Neural progenitor cell (in vitro differentiated cells): ENCODE results near the gene KIF16B. TPM values are rescaled to one million over a fixed set of nuclear protein-coding genes. Genes with fewer than 3 reads are reported as not detected.

Source experiments
- DNase-seq: peaks from one replicate; pipeline ENCODE4 v3.0.0-alpha.2; 2016; ENCODE audit warnings: low spot score
- H2AFZ ChIP-seq: fragments of 200-600 bp; sonication (generic); replicated peaks from 2 replicates; pipeline ENCODE4 v1.6.1; 2016; ENCODE audit warnings: antibody characterized with exemption
- H3F3A ChIP-seq: fragments of 200-600 bp; sonication (generic); 2 replicates; pipeline ENCODE4 v1.6.1; 2016; ENCODE audit warnings: antibody characterized with exemption, low read depth
- H3K27ac ChIP-seq: fragments of 200-600 bp; sonication (generic); 2 replicates; pipeline ENCODE4 v1.5.1; 2016; ENCODE audit warnings: mild to moderate bottlenecking
- H3K27me3 ChIP-seq: fragments of 200-600 bp; sonication (generic); 2 replicates; pipeline ENCODE4 v1.6.1; 2016; ENCODE audit warnings: mild to moderate bottlenecking, moderate library complexity
- H3K36me3 ChIP-seq: fragments of 200-600 bp; sonication (generic); 2 replicates; pipeline ENCODE4 v1.5.1; 2016
- H3K4me1 ChIP-seq: fragments of 200-600 bp; sonication (generic); 2 replicates; pipeline ENCODE4 v1.6.1; 2016; ENCODE audit warnings: mixed run types
- H3K4me2 ChIP-seq: fragments of 200-600 bp; sonication (generic); 2 replicates; pipeline ENCODE4 v1.6.1; 2016
- H3K4me3 ChIP-seq: fragments of 200-600 bp; sonication (generic); 2 replicates; pipeline ENCODE4 v1.5.1; 2016
- H3K79me2 ChIP-seq: fragments of 200-600 bp; sonication (generic); 2 replicates; pipeline ENCODE4 v1.6.1; 2016; ENCODE audit warnings: low read depth
- H3K9ac ChIP-seq: fragments of 200-600 bp; sonication (generic); 2 replicates; pipeline ENCODE4 v1.6.1; 2016
- H3K9me3 ChIP-seq: fragments of 200-600 bp; sonication (generic); 2 replicates; pipeline ENCODE4 v1.5.1; 2016; ENCODE audit warnings: low read depth
- H4K20me1 ChIP-seq: fragments of 200-600 bp; sonication (generic); 2 replicates; pipeline ENCODE4 v1.6.1; 2016; ENCODE audit warnings: low read depth
- H3K27ac Mint-ChIP-seq: 3 replicates; pipeline ENCODE4 v1.8.0; 2021; ENCODE audit warnings: mixed read lengths
- H3K27me3 Mint-ChIP-seq: 2 replicates; pipeline ENCODE4 v1.8.0; 2022; ENCODE audit warnings: low read depth, mild to moderate bottlenecking, inconsistent platforms, moderate library complexity, mixed read lengths; ENCODE audit not compliant: insufficient read depth
- H3K36me3 Mint-ChIP-seq: 3 replicates; pipeline ENCODE4 v1.8.0; 2021; ENCODE audit warnings: mixed read lengths
- H3K4me1 Mint-ChIP-seq: 3 replicates; pipeline ENCODE4 v1.8.0; 2021; ENCODE audit warnings: mixed read lengths
- H3K4me3 Mint-ChIP-seq: 3 replicates; pipeline ENCODE4 v1.8.0; 2021; ENCODE audit warnings: mild to moderate bottlenecking, moderate library complexity, mixed read lengths
- H3K9me3 Mint-ChIP-seq: 3 replicates; pipeline ENCODE4 v1.8.0; 2020; ENCODE audit warnings: mixed read lengths
- CTCF ChIP-seq: fragments of 200-600 bp; sonication (generic); IDR thresholded peaks from 2 replicates; pipeline ENCODE4 v1.5.1; 2017; ENCODE audit warnings: antibody characterized with exemption, mild to moderate bottlenecking
- EZH2 ChIP-seq: fragments of 200-600 bp; sonication (generic); IDR thresholded peaks from 2 replicates; pipeline ENCODE4 v1.6.1; 2017; ENCODE audit warnings: antibody characterized with exemption, mild to moderate bottlenecking, moderate library complexity
- EZH2phosphoT487 ChIP-seq: fragments of 200-600 bp; sonication (generic); IDR thresholded peaks from 2 replicates; pipeline ENCODE4 v1.6.1; 2017; ENCODE audit warnings: antibody characterized with exemption
- total RNA-seq: library from RNA; depleted of rRNA; stranded (reverse); fragments of >200 nt; gene quantifications from 2 replicates; pipeline ENCODE4 v1.2.3, GENCODE V29; 2015; ENCODE audit warnings: low replicate concordance

Gene KIF16B
- total RNA-seq, 1 donor from 2014 or later = 15.5 TPM

GRCh38 chr20:16280219-16280618 lies 293.0 kb downstream of the KIF16B start:
- no peak overlapping the region for H3K9ac ChIP-seq
- H3K4me1 ChIP-seq = peaks cover 12% of the 10 kb centered on the region
- no peaks in the 10 kb centered on the region for H3K79me2 ChIP-seq
- no peak for DNase-seq
- H3K27me3 Mint-ChIP-seq = peaks cover 5% of the 10 kb centered on the region
- no peak overlapping the region for H3K4me3 Mint-ChIP-seq
- no peak overlapping the region for H2AFZ ChIP-seq
- H3K9me3 ChIP-seq = no peaks in the 10 kb centered on the region
- no peak overlapping the region for H3K27ac ChIP-seq
- no peaks in the 10 kb centered on the region for H3F3A ChIP-seq
- peaks cover 2% of the 10 kb centered on the region for H3K4me1 Mint-ChIP-seq
- H3K4me2 ChIP-seq = no peak overlapping the region
- H3K36me3 ChIP-seq = no peaks in the 10 kb centered on the region
- peaks cover 18% of the 10 kb centered on the region for H3K36me3 Mint-ChIP-seq
- no peak overlapping the region for H3K27ac Mint-ChIP-seq
- no peaks in the 10 kb centered on the region for H3K27me3 ChIP-seq
- peaks cover 23% of the 10 kb centered on the region for H3K9me3 Mint-ChIP-seq
- H3K4me3 ChIP-seq = no peak overlapping the region
- no peak for TF ChIP-seq CTCF
- no peak for TF ChIP-seq EZH2
- TF ChIP-seq EZH2phosphoT487 = no peak
- H4K20me1 ChIP-seq = no peaks in the 10 kb centered on the region

GRCh38 chr20:16279320-16279719 lies 293.9 kb downstream of the KIF16B start:
- H3K27me3 ChIP-seq = no peaks in the 10 kb centered on the region
- peaks cover 21% of the 10 kb centered on the region for H3K9me3 Mint-ChIP-seq

GRCh38 chr20:16273812-16274555 lies 299.3 kb downstream of the KIF16B start:
- H3K9ac ChIP-seq = no peak overlapping the region
- Mint-ChIP-seq H3K4me3 (no peak overlapping the region), H3K27me3 (no peaks in the 10 kb centered on the region), H3K9me3 (no peaks in the 10 kb centered on the region), H3K27ac (no peak overlapping the region), H3K4me1 (no peaks in the 10 kb centered on the region), H3K36me3 (peaks cover 3% of the 10 kb centered on the region)
- H3K36me3 ChIP-seq = no peaks in the 10 kb centered on the region
- no peak overlapping the region for H3K4me3 ChIP-seq
- no peaks in the 10 kb centered on the region for H3F3A ChIP-seq
- H3K27me3 ChIP-seq = no peaks in the 10 kb centered on the region
- no peaks in the 10 kb centered on the region for H3K9me3 ChIP-seq
- H4K20me1 ChIP-seq = no peaks in the 10 kb centered on the region
- no peak overlapping the region for H3K27ac ChIP-seq
- no peak overlapping the region for H3K4me2 ChIP-seq
- DNase-seq = no peak
- H3K79me2 ChIP-seq = no peaks in the 10 kb centered on the region
- no peaks in the 10 kb centered on the region for H3K4me1 ChIP-seq
- H2AFZ ChIP-seq = no peak overlapping the region
- TF ChIP-seq CTCF (no peak), EZH2 (no peak), EZH2phosphoT487 (no peak)

More at GRCh38 chr20:16279320-16279719, 293.9 kb downstream of the KIF16B start:
- Mint-ChIP-seq H3K27me3 (peaks cover 5% of the 10 kb centered on the region), H3K36me3 (peaks cover 15% of the 10 kb centered on the region), H3K27ac (no peak overlapping the region), H3K4me1 (peaks cover under 1% of the 10 kb centered on the region), H3K4me3 (no peak overlapping the region)
- TF ChIP-seq EZH2 (no peak), CTCF (no peak), EZH2phosphoT487 (no peak)
- Histone ChIP-seq H3K4me1 (peaks cover 7% of the 10 kb centered on the region), H3F3A (no peaks in the 10 kb centered on the region), H3K36me3 (no peaks in the 10 kb centered on the region), H3K9ac (no peak overlapping the region), H3K9me3 (no peaks in the 10 kb centered on the region), H3K27ac (no peak overlapping the region), H3K4me3 (no peak overlapping the region), H2AFZ (no peak overlapping the region), H3K79me2 (no peaks in the 10 kb centered on the region), H4K20me1 (no peaks in the 10 kb centered on the region), H3K4me2 (no peak overlapping the region)
- DNase-seq = no peak
